Liver (tissue), 9 donors: ENCODE measurements around the gene PRSS33. TPM values are rescaled to one million over a fixed set of nuclear protein-coding genes. Genes with fewer than 3 reads are reported as not detected.

Source experiments
- DNase-seq: peaks from one replicate; pipeline ENCODE4 v3.0.0-alpha.2; 2017; ENCODE audit warnings: low spot score
- H3K27ac ChIP-seq, 2 donors: one replicate each; pipeline ENCODE4 v1.7.0; 2013; ENCODE audit warnings: inconsistent platforms in 2 of 2, low read length in 2 of 2, control low read depth in 1 of 2, low read depth in 1 of 2, mild to moderate bottlenecking in 1 of 2
- H3K27me3 ChIP-seq, 4 donors: one replicate each; pipeline versions ENCODE4 v1.6.1 to v1.7.0; 2013; ENCODE audit warnings: low read length in 3 of 4, inconsistent platforms in 1 of 4, mild to moderate bottlenecking in 1 of 4, moderate library complexity in 1 of 4; ENCODE audit not compliant: control insufficient read depth in 4 of 4, insufficient read depth in 4 of 4
- H3K36me3 ChIP-seq, 4 donors: one replicate each; pipeline versions ENCODE4 v1.6.1 to v1.7.0; 2013; ENCODE audit warnings: low read length in 3 of 4, mild to moderate bottlenecking in 3 of 4, low read depth in 1 of 4, moderate library complexity in 1 of 4; ENCODE audit not compliant: control insufficient read depth in 4 of 4, insufficient read depth in 3 of 4
- H3K4me1 ChIP-seq, 4 donors: one replicate each; pipeline versions ENCODE4 v1.6.1 to v1.7.0; 2013; ENCODE audit warnings: low read length in 3 of 4, mild to moderate bottlenecking in 3 of 4, moderate library complexity in 1 of 4; ENCODE audit not compliant: control insufficient read depth in 4 of 4, insufficient read depth in 4 of 4
- H3K4me3 ChIP-seq, 3 donors: one replicate each; pipeline versions ENCODE4 v1.6.1 to v1.7.0; 2013; ENCODE audit warnings: low read length in 3 of 3, control low read depth in 1 of 3, low read depth in 1 of 3, mild to moderate bottlenecking in 1 of 3
- H3K9ac ChIP-seq, 2 donors: one replicate each; pipeline ENCODE4 v1.7.0; 2013; ENCODE audit warnings: low read length in 2 of 2, mild to moderate bottlenecking in 2 of 2, moderate library complexity in 2 of 2, control low read depth in 1 of 2, low read depth in 1 of 2
- H3K9me3 ChIP-seq, 4 donors: one replicate each; pipeline versions ENCODE4 v1.6.1 to v1.7.0; 2013; ENCODE audit warnings: low read length in 3 of 4; ENCODE audit not compliant: control insufficient read depth in 4 of 4
- EGR1 ChIP-seq, 2 donors: IDR thresholded peaks; 2 replicates each; pipeline ENCODE4 v1.6.1; 2016 to 2018; ENCODE audit warnings: antibody characterized with exemption in 2 of 2, low read depth in 2 of 2
- FOXA1 ChIP-seq: IDR thresholded peaks from 2 replicates; pipeline ENCODE4 v1.6.1; 2016; ENCODE audit warnings: antibody characterized with exemption
- FOXA2 ChIP-seq: IDR thresholded peaks from 2 replicates; pipeline ENCODE4 v1.6.1; 2016; ENCODE audit warnings: antibody characterized with exemption
- GABPA ChIP-seq, 2 donors: IDR thresholded peaks in 1 of 2; conservative IDR thresholded peaks in 1 of 2; 2 replicates each; pipeline ENCODE4 v1.6.1; 2016; ENCODE audit warnings: antibody characterized with exemption in 2 of 2, mild to moderate bottlenecking in 1 of 2, moderate library complexity in 1 of 2
- HNF4A ChIP-seq, 2 donors: conservative IDR thresholded peaks; 2 replicates each; pipeline ENCODE4 v1.6.1; 2016; ENCODE audit warnings: antibody characterized with exemption in 2 of 2, mild to moderate bottlenecking in 2 of 2
- HNF4G ChIP-seq: IDR thresholded peaks from 2 replicates; pipeline ENCODE4 v1.6.1; 2016; ENCODE audit warnings: antibody characterized with exemption
- JUND ChIP-seq, 2 donors: IDR thresholded peaks; 2 replicates each; pipeline ENCODE4 v1.6.1; 2016; ENCODE audit warnings: antibody characterized with exemption in 2 of 2
- NR2F2 ChIP-seq: IDR thresholded peaks from 2 replicates; pipeline ENCODE4 v1.6.1; 2016; ENCODE audit warnings: antibody characterized with exemption
- RAD21 ChIP-seq, 2 donors: IDR thresholded peaks; 2 replicates each; pipeline ENCODE4 v1.6.1; 2016; ENCODE audit warnings: antibody characterized with exemption in 2 of 2, mild to moderate bottlenecking in 2 of 2
- RXRA ChIP-seq, 2 donors: IDR thresholded peaks; 2 replicates each; pipeline ENCODE4 v1.6.1; 2017 to 2018; ENCODE audit warnings: antibody characterized with exemption in 2 of 2, mild to moderate bottlenecking in 1 of 2
- SP1 ChIP-seq: IDR thresholded peaks from 2 replicates; pipeline ENCODE4 v1.6.1; 2018; ENCODE audit warnings: antibody characterized with exemption, mild to moderate bottlenecking
- TAF1 ChIP-seq: conservative IDR thresholded peaks from 2 replicates; pipeline ENCODE4 v1.6.1; 2016; ENCODE audit warnings: antibody characterized with exemption, mild to moderate bottlenecking
- YY1 ChIP-seq: IDR thresholded peaks from 2 replicates; pipeline ENCODE4 v1.6.1; 2016; ENCODE audit warnings: antibody characterized with exemption, mild to moderate bottlenecking
- WGBS: extraction: QIAGEN DNeasy Blood & Tissue Kit; methylation state at CpG from one replicate; pipeline ENCODE4 v1.1.7; 2013; 5-methylcytosine and 5-hydroxymethylcytosine counted together
- polyA plus RNA-seq, 2 donors: library from polyadenylated mRNA; stranded (reverse) in 1 of 2; unstranded in 1 of 2; fragments of 200-250 nt in 1 of 2; fragments of >200 nt in 1 of 2; fragmentation: Nextera tagmentation in 1 of 2; extraction: Ambion mirVana in 1 of 2; gene quantifications; one replicate each; pipeline versions ENCODE4 v1.2.1 to v1.2.3, GENCODE V29; 2013 to 2015
- total RNA-seq, 2 donors: library from RNA; depleted of rRNA; stranded (reverse); fragments of >200 nt; gene quantifications; one replicate each; pipeline ENCODE4 v1.2.3, GENCODE V29; 2014
- TF ChIP-seq, protein P1 (sequence below): IDR thresholded peaks from 2 replicates; pipeline ENCODE4 v1.6.1; 2016; ENCODE audit warnings: antibody characterized with exemption
- TF ChIP-seq, protein P2 (sequence below): IDR thresholded peaks from 2 replicates; pipeline ENCODE4 v1.6.1; 2016; ENCODE audit warnings: antibody characterized with exemption, mild to moderate bottlenecking
- TF ChIP-seq, protein P3 (sequence below): IDR thresholded peaks from 2 replicates; pipeline ENCODE4 v1.6.1; 2016; ENCODE audit warnings: antibody characterized with exemption
- TF ChIP-seq, protein P4 (sequence below): IDR thresholded peaks from 2 replicates; pipeline ENCODE4 v1.6.1; 2016; ENCODE audit warnings: antibody characterized with exemption
- TF ChIP-seq, protein P5 (sequence below): fragments of 150-350 bp; IDR thresholded peaks from 2 replicates; pipeline ENCODE4 v1.5.1; 2017; ENCODE audit warnings: improper control_type of control experiment, low read depth, low read length; ENCODE audit not compliant: missing input control
- donor health status: healthy.
- donor health status: healthy.
- donor health status: healthy.
- donor health status: healthy.
- donor health status: healthy.

PRSS33 gene
- total and polyA plus RNA-seq, 4 donors = not detected

DNA sequence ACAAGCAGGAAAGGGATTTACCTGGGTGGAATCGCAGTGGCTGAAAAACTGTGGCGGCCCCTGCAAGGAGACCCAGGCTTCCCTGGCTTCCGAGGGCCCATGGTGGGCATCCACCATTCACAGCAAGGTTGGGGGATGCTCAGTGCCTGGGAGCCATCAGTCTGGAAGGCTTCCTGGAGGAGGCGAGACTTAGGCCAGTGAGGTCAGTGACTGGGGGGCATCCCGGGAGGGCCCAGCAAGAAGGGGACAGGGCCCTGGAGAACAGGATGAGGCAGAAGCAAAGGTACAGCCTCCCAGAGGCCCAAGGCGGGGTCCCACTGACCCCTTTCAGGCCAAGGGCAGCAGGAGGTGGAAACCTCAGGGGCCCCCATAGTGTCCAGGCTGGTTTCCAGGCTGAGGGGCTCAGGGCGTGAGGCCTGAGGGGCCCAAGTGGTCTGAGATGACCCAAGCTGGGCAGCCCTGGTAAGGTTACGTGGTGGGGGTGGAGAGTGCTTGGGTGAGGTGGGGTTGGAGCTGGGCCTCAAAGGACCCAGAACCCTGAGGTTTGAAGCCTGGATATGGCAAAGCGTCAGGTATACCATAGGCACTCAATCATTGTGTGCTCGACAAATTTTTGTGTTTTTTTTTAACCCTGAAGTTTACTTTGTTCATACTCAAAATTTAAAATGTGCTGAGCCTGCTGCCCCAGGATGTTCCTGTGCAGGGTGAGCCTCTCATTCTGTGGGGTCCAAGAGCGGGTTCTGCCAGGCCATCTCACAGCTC is 50.7 kb downstream of the PRSS33 start:
- Histone ChIP-seq H3K4me3 (no peak overlapping the region), H3K36me3 (no peaks in the 10 kb centered on the region), H3K4me1 (no peaks in the 10 kb centered on the region), H3K9me3 (no peaks in the 10 kb centered on the region), H3K27me3 (no peaks in the 10 kb centered on the region), H3K9ac (no peak overlapping the region), H3K27ac (no peak overlapping the region)
- WGBS = 93% methylated on average over 11 of the region's 11 CpGs
- TF ChIP-seq HNF4A (conservative IDR thresholded peaks at IDR 0.05) (no peak), TAF1 (no peak), JUND (IDR thresholded peaks at IDR 0.05) (no peak), HNF4G (no peak), NR2F2 (no peak), FOXA2 (no peak), FOXA1 (no peak), YY1 (no peak), EGR1 (IDR thresholded peaks at IDR 0.05; ENCODE audit: low read depth in 2 of 2) (no peak), GABPA (IDR thresholded peaks at IDR 0.05 in 1 of 2, conservative IDR thresholded peaks at IDR 0.05 in 1 of 2) (no peak), SP1 (no peak), RXRA (IDR thresholded peaks at IDR 0.05) (no peak), RAD21 (IDR thresholded peaks at IDR 0.05) (no peak)
- TF ChIP-seq, protein P1, sequence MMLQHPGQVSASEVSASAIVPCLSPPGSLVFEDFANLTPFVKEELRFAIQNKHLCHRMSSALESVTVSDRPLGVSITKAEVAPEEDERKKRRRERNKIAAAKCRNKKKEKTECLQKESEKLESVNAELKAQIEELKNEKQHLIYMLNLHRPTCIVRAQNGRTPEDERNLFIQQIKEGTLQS = no peak
- TF ChIP-seq, protein P2, sequence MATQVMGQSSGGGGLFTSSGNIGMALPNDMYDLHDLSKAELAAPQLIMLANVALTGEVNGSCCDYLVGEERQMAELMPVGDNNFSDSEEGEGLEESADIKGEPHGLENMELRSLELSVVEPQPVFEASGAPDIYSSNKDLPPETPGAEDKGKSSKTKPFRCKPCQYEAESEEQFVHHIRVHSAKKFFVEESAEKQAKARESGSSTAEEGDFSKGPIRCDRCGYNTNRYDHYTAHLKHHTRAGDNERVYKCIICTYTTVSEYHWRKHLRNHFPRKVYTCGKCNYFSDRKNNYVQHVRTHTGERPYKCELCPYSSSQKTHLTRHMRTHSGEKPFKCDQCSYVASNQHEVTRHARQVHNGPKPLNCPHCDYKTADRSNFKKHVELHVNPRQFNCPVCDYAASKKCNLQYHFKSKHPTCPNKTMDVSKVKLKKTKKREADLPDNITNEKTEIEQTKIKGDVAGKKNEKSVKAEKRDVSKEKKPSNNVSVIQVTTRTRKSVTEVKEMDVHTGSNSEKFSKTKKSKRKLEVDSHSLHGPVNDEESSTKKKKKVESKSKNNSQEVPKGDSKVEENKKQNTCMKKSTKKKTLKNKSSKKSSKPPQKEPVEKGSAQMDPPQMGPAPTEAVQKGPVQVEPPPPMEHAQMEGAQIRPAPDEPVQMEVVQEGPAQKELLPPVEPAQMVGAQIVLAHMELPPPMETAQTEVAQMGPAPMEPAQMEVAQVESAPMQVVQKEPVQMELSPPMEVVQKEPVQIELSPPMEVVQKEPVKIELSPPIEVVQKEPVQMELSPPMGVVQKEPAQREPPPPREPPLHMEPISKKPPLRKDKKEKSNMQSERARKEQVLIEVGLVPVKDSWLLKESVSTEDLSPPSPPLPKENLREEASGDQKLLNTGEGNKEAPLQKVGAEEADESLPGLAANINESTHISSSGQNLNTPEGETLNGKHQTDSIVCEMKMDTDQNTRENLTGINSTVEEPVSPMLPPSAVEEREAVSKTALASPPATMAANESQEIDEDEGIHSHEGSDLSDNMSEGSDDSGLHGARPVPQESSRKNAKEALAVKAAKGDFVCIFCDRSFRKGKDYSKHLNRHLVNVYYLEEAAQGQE = no peak
- TF ChIP-seq, protein P3, sequence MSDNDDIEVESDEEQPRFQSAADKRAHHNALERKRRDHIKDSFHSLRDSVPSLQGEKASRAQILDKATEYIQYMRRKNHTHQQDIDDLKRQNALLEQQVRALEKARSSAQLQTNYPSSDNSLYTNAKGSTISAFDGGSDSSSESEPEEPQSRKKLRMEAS = no peak
- TF ChIP-seq, protein P4, sequence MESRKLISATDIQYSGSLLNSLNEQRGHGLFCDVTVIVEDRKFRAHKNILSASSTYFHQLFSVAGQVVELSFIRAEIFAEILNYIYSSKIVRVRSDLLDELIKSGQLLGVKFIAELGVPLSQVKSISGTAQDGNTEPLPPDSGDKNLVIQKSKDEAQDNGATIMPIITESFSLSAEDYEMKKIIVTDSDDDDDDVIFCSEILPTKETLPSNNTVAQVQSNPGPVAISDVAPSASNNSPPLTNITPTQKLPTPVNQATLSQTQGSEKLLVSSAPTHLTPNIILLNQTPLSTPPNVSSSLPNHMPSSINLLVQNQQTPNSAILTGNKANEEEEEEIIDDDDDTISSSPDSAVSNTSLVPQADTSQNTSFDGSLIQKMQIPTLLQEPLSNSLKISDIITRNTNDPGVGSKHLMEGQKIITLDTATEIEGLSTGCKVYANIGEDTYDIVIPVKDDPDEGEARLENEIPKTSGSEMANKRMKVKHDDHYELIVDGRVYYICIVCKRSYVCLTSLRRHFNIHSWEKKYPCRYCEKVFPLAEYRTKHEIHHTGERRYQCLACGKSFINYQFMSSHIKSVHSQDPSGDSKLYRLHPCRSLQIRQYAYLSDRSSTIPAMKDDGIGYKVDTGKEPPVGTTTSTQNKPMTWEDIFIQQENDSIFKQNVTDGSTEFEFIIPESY = no peak
- TF ChIP-seq, protein P5, sequence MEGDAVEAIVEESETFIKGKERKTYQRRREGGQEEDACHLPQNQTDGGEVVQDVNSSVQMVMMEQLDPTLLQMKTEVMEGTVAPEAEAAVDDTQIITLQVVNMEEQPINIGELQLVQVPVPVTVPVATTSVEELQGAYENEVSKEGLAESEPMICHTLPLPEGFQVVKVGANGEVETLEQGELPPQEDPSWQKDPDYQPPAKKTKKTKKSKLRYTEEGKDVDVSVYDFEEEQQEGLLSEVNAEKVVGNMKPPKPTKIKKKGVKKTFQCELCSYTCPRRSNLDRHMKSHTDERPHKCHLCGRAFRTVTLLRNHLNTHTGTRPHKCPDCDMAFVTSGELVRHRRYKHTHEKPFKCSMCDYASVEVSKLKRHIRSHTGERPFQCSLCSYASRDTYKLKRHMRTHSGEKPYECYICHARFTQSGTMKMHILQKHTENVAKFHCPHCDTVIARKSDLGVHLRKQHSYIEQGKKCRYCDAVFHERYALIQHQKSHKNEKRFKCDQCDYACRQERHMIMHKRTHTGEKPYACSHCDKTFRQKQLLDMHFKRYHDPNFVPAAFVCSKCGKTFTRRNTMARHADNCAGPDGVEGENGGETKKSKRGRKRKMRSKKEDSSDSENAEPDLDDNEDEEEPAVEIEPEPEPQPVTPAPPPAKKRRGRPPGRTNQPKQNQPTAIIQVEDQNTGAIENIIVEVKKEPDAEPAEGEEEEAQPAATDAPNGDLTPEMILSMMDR = no peak
- DNase-seq = no peak
